RPMI7951 (cell line): Measurements from ENCODE around the gene PINK1. TPM values are rescaled to one million over a fixed set of nuclear protein-coding genes. Genes with fewer than 3 reads are reported as not detected.

Source experiments
- total RNA-seq: library from RNA; depleted of rRNA; stranded (reverse); fragments of >200 nt; shearing (Covaris generic); gene quantifications from 2 replicates; pipeline ENCODE4 v1.2.3, GENCODE V29; 2014; rRNA removed

Gene PINK1
- total RNA-seq, 1 experiment from 2014 or later: 52.0 TPM

Other genes with a start within 250 kb of the PINK1 start
- gene CAMK2N1, start 147.2 kb upstream of the PINK1 start, total RNA-seq: 6.7 and 9.9 TPM in 2 replicates
- gene MUL1, start 125.3 kb upstream of the PINK1 start, total RNA-seq: 18.1 and 22.1 TPM in 2 replicates
- 0.10 TPM in 1 of 2 replicates, not detected in the other for gene FAM43B, start 80.9 kb upstream of the PINK1 start, total RNA-seq
- gene CDA, start 44.4 kb upstream of the PINK1 start, total RNA-seq: 23.9 and 24.9 TPM in 2 replicates
- 456 and 523 TPM in 2 replicates for gene DDOST, start 27.9 kb downstream of the PINK1 start, total RNA-seq
- not detected in 2 replicates for gene KIF17, start 84.5 kb downstream of the PINK1 start, total RNA-seq
- gene SH2D5, start 99.2 kb downstream of the PINK1 start, total RNA-seq: 0.20 and 0.24 TPM in 2 replicates
- gene HP1BP3, start 153.8 kb downstream of the PINK1 start, total RNA-seq: 256 and 283 TPM in 2 replicates